B cell (primary cell): ENCODE data around the gene LY9. TPM values are rescaled to one million over a fixed set of nuclear protein-coding genes. Genes with fewer than 3 reads are reported as not detected.

Experiments used
- ATAC-seq: fragments of 200-7000 bp; cut with Tn5 transposase; one replicate; pipeline ENCODE4 v1.10.0; 2021; ENCODE audit warnings: low read depth, mild to moderate bottlenecking, moderate number of reproducible peaks, moderate library complexity
- CTCF ChIA-PET: fragments of 350-600 bp; sonication (Branson Sonifier 250); formaldehyde crosslinking; loops from one replicate; lab custom pipeline; 2021; ENCODE audit warnings: antibody characterized with exemption, inconsistent platforms; lab: Charles Lee
- POLR2A ChIA-PET: fragments of 350-600 bp; sonication (Branson Sonifier 250); formaldehyde crosslinking; loops from one replicate; lab custom pipeline; 2021; ENCODE audit warnings: antibody characterized with exemption; lab: Charles Lee
- DNase-seq: peaks from one replicate; pipeline ENCODE4 v3.0.0; 2013
- H2AFZ ChIP-seq: 2 replicates; pipeline ENCODE4 v1.6.1; 2012; ENCODE audit warnings: mild to moderate bottlenecking, low read depth, low read length; ENCODE audit not compliant: insufficient read depth, poor library complexity, severe bottlenecking
- H3K27ac ChIP-seq, 2 donors: 1 replicate in 1 of 2; 2 replicates in 1 of 2; pipeline ENCODE4 v1.5.1; 2012 to 2013; ENCODE audit warnings: low read length in 2 of 2, mild to moderate bottlenecking in 2 of 2, moderate library complexity in 1 of 2
- H3K27me3 ChIP-seq, 4 experiments: fragments of 200-600 bp in 1 of 4; sonication (generic) in 1 of 4; replicated peaks in 1 of 4; 1 replicate in 2 of 4; 2 replicates in 2 of 4; pipeline versions ENCODE4 v1.6.1 to v1.7.0; 2013 to 2016; ENCODE audit warnings: low read length in 3 of 4, mild to moderate bottlenecking in 2 of 4, mixed read lengths in 1 of 4, moderate library complexity in 1 of 4; ENCODE audit not compliant: insufficient read depth in 4 of 4, control insufficient read depth in 3 of 4; ENCODE audit errors: control extremely low read depth in 1 of 4
- H3K36me3 ChIP-seq, 2 experiments: replicated peaks in 1 of 2; 1 replicate in 1 of 2; 2 replicates in 1 of 2; pipeline versions ENCODE4 v1.6.1 to v1.7.1; 2013; ENCODE audit warnings: low read length in 1 of 2; ENCODE audit not compliant: insufficient read depth in 2 of 2, control insufficient read depth in 1 of 2; ENCODE audit errors: control extremely low read depth in 1 of 2, extremely low read depth in 1 of 2
- H3K4me1 ChIP-seq, 2 donors: fragments of 200-600 bp in 1 of 2; sonication (generic) in 1 of 2; 1 replicate in 1 of 2; 2 replicates in 1 of 2; pipeline versions ENCODE4 v1.5.1 to v1.6.1; 2013 to 2017; ENCODE audit warnings: low read length in 2 of 2; ENCODE audit not compliant: control insufficient read depth in 2 of 2, insufficient read depth in 2 of 2
- H3K4me2 ChIP-seq: replicated peaks from 2 replicates; pipeline ENCODE3; 2012; ENCODE audit warnings: mild to moderate bottlenecking, low read depth, low read length; ENCODE audit not compliant: poor library complexity, severe bottlenecking
- H3K4me3 ChIP-seq, 5 experiments: fragments of 200-600 bp in 1 of 5; sonication (generic) in 1 of 5; 1 replicate in 3 of 5; 2 replicates in 2 of 5; pipeline versions ENCODE4 v1.5.1 to v1.7.0; 2011 to 2016; ENCODE audit warnings: low read length in 4 of 5, mild to moderate bottlenecking in 4 of 5, low read depth in 2 of 5, control low read depth in 1 of 5, moderate library complexity in 1 of 5; ENCODE audit not compliant: insufficient read depth in 1 of 5; ENCODE audit errors: control extremely low read depth in 1 of 5, extremely low read depth in 1 of 5
- H3K79me2 ChIP-seq: fragments of 200-600 bp; sonication (generic); one replicate; pipeline ENCODE4 v1.6.0; 2016; ENCODE audit warnings: low read length; ENCODE audit not compliant: control insufficient read depth, insufficient read depth
- H3K9ac ChIP-seq: fragments of 200-600 bp; sonication (generic); 2 replicates; pipeline ENCODE4 v1.6.1; 2017; ENCODE audit warnings: mild to moderate bottlenecking, low read length, moderate library complexity
- H3K9me3 ChIP-seq, 3 donors: one replicate each; pipeline versions ENCODE4 v1.6.1 to v1.7.1; 2013; ENCODE audit warnings: low read length in 2 of 3; ENCODE audit not compliant: control insufficient read depth in 2 of 3, insufficient read depth in 1 of 3; ENCODE audit errors: control extremely low read depth in 1 of 3
- H4K20me1 ChIP-seq: 2 replicates; pipeline ENCODE4 v1.6.0; 2012; ENCODE audit warnings: mild to moderate bottlenecking, low read length; ENCODE audit not compliant: insufficient read depth, control insufficient read depth, poor library complexity, severe bottlenecking
- H3K27ac Mint-ChIP-seq: one replicate; pipeline ENCODE4 v1.8.0; 2021; ENCODE audit warnings: mixed read lengths
- H3K27me3 Mint-ChIP-seq: one replicate; pipeline ENCODE4 v1.8.0; 2021; ENCODE audit warnings: mixed read lengths
- H3K4me1 Mint-ChIP-seq: one replicate; pipeline ENCODE4 v1.8.0; 2021; ENCODE audit warnings: mixed read lengths
- H3K4me3 Mint-ChIP-seq: one replicate; pipeline ENCODE4 v1.8.0; 2021; ENCODE audit warnings: mixed read lengths
- H3K9me3 Mint-ChIP-seq: one replicate; pipeline ENCODE4 v1.8.0; 2022; ENCODE audit warnings: mixed read lengths; ENCODE audit not compliant: insufficient read depth
- EZH2 ChIP-seq: IDR thresholded peaks from 2 replicates; pipeline ENCODE4 v1.6.1; 2012; ENCODE audit warnings: borderline replicate concordance, low read depth, mild to moderate bottlenecking, moderate library complexity, low read length; ENCODE audit not compliant: insufficient read depth, poor library complexity, severe bottlenecking
- WGBS: methylation state at CpG from one replicate; pipeline ENCODE4 v1.1.5; 2013; ENCODE audit warnings: missing lambda C conversion rate; ENCODE audit not compliant: insufficient coverage; 5-methylcytosine and 5-hydroxymethylcytosine counted together
- intact Hi-C: fragments of 100-400 bp; cut with micrococcal nuclease; formaldehyde crosslinking; loops from one replicate; pipeline ENCODE4 v1.10.0; 2022
- polyA plus RNA-seq: library from polyadenylated mRNA; depleted of rRNA; stranded (reverse); fragments of >200 nt; gene quantifications from 2 replicates; pipeline ENCODE4 v1.2.3, GENCODE V29; 2012
- total RNA-seq, 2 donors: library from RNA; stranded (reverse); fragments of 120-200 nt in 1 of 2; gene quantifications; 1 replicate in 1 of 2; 2 replicates in 1 of 2; pipeline versions ENCODE4 v1.2.3 to v1.2.4, GENCODE V29; 2013 to 2022
- TF ChIP-seq, protein P1 (sequence below): fragments of 200-600 bp; IDR thresholded peaks from one replicate; pipeline ENCODE4 v1.8.0; 2022; ENCODE audit warnings: antibody characterized with exemption, mild to moderate bottlenecking

Gene LY9
- total and polyA plus RNA-seq, 2 donors (not counting 1 experiment from before 2014, with no cell fraction given): 252 to 365 TPM

DNA sequence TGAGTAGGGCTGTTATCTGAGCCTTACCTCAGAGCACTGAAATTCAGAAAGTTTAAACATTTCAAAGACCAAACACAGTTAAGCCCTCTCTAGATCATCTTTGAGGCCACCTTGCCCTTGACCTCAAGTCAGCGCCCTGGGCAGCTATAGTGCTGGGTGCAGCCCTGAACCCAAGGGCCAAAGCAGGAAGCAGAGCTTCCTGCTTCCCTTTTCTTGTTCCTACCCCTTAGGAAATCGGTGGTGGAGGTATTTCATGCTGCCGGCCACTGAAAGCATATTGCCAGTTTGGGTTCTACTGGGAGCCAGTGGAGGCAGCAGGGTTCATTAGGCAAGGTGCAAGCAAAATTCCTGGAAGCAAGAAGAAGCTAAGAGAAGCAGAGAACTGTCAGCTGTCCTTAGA is 40.6 kb downstream of the LY9 start:
- Histone ChIP-seq H3K9ac (no peak overlapping the region), H3K9me3 (no peaks in the 10 kb centered on the region), H3K27ac (peak overlapping the region; percentile 28 to 71), H3K4me3 (no peak overlapping the region), H3K79me2 (no peaks in the 10 kb centered on the region), H3K4me1 (peaks cover 31 to 33% of the 10 kb centered on the region in 2 donors), H3K36me3 (no peaks in the 10 kb centered on the region), H4K20me1 (no peaks in the 10 kb centered on the region), H2AFZ (peak overlapping the region; percentile 50), H3K27me3 (no peaks in the 10 kb centered on the region), H3K4me2 (peak overlapping the region; percentile 72)
- Mint-ChIP-seq H3K4me3 (peak overlapping the region; percentile 23), H3K27me3 (no peaks in the 10 kb centered on the region), H3K9me3 (no peaks in the 10 kb centered on the region), H3K27ac (peak overlapping the region; percentile 78), H3K4me1 (peaks cover 39% of the 10 kb centered on the region)
- ChIA-PET CTCF (interaction anchor here (0.9 to 6.6 kb wide), 17 partner anchors 10 to 303 kb away, joined by 3 to 111 read pairs (median 5); partner anchors contain the start of genes ITLN2 and LY9), POLR2A (interaction anchor here (2.1 kb wide), 1 partner anchor 117 kb away, joined by 4 read pairs; the partner anchor contains the start of gene ITLN2)
- WGBS: 50% methylated on average over 1 of the region's 3 CpGs
- DNase-seq (peak; percentile 32), ATAC-seq (no peak)
- intact Hi-C loops: loop anchor here (2.0 to 10.0 kb wide), 3 partner anchors 39 to 296 kb away; partner anchors contain the start of genes DEDD, ITLN1 and LY9
- no peak for TF ChIP-seq EZH2
- TF ChIP-seq, protein P1, sequence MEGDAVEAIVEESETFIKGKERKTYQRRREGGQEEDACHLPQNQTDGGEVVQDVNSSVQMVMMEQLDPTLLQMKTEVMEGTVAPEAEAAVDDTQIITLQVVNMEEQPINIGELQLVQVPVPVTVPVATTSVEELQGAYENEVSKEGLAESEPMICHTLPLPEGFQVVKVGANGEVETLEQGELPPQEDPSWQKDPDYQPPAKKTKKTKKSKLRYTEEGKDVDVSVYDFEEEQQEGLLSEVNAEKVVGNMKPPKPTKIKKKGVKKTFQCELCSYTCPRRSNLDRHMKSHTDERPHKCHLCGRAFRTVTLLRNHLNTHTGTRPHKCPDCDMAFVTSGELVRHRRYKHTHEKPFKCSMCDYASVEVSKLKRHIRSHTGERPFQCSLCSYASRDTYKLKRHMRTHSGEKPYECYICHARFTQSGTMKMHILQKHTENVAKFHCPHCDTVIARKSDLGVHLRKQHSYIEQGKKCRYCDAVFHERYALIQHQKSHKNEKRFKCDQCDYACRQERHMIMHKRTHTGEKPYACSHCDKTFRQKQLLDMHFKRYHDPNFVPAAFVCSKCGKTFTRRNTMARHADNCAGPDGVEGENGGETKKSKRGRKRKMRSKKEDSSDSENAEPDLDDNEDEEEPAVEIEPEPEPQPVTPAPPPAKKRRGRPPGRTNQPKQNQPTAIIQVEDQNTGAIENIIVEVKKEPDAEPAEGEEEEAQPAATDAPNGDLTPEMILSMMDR: no peak

DNA sequence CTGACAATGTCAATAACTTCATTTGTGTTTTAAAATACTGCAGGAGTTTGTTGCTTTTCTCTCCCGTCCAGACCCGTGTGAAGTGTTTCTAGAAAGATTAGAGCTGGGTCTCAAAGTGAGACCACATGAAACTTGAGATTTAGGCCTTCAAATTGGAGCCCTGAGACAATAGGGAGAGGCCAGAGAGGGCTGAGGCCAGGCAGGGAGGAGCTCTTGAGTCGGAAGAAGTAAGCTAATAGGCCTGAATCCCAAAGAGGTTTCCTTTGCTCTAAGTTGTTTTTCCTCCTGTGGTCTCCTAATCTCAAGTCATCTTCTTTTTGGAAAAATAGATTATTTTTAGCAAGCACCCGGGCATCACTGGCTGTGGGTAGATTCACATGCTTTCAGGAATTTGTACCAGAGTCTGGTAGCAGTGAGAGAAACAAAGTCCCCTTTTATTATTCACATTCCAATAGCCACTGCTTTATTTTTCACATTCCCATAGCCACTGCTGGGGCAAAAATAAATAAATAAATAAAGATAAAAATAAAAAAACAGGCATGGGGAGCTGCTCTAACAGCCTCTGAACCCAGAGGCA is 41.1 kb downstream of the LY9 start:
- no peaks in the 10 kb centered on the region for H4K20me1 ChIP-seq
- no peaks in the 10 kb centered on the region for H3K9me3 ChIP-seq
- Mint-ChIP-seq H3K4me3 (peak overlapping the region; percentile 23), H3K9me3 (no peaks in the 10 kb centered on the region), H3K27ac (peak overlapping the region; percentile 90), H3K27me3 (no peaks in the 10 kb centered on the region), H3K4me1 (peaks cover 39% of the 10 kb centered on the region)
- peak overlapping the region; percentile 72 for H3K4me2 ChIP-seq
- ATAC-seq: no peak
- CTCF ChIA-PET: interaction anchor here (0.8 to 6.6 kb wide), 20 partner anchors 9 to 299 kb away, joined by 3 to 111 read pairs (median 5); partner anchors contain the start of genes ITLN2, KLHDC9 and LY9
- POLR2A ChIA-PET: interaction anchor here (2.1 kb wide), 1 partner anchor 117 kb away, joined by 4 read pairs; the partner anchor contains the start of gene ITLN2
- no peak overlapping the region for H3K9ac ChIP-seq
- H3K27ac ChIP-seq: peak overlapping the region; percentile 28 to 71
- no peaks in the 10 kb centered on the region for H3K27me3 ChIP-seq
- 56% methylated on average over 3 of the region's 4 CpGs for WGBS
- no peaks in the 10 kb centered on the region for H3K36me3 ChIP-seq
- intact Hi-C loops: loop anchor here (2.0 to 10.0 kb wide), 3 partner anchors 40 to 296 kb away; partner anchors contain the start of genes DEDD, ITLN1 and LY9
- H3K79me2 ChIP-seq: no peaks in the 10 kb centered on the region
- peaks cover 31 to 33% of the 10 kb centered on the region in 2 donors for H3K4me1 ChIP-seq
- peak; percentile 32 for DNase-seq
- peak overlapping the region; percentile 64 for H2AFZ ChIP-seq
- H3K4me3 ChIP-seq: no peak overlapping the region
- TF ChIP-seq, protein P1: no peak
- TF ChIP-seq EZH2: no peak
